Lower leg skin (tissue), 3 donors: ENCODE data around the gene METTL6.

Experiments used
- POLR2A ChIP-seq, 2 donors: fragments of 450-650 bp; IDR thresholded peaks; one replicate each; pipeline ENCODE4 v1.6.1; 2016 to 2017; ENCODE audit warnings: antibody characterized with exemption in 2 of 2, mild to moderate bottlenecking in 1 of 2, moderate library complexity in 1 of 2
- TF ChIP-seq, protein P1 (sequence below), 3 donors: fragments of 450-650 bp; IDR thresholded peaks; one replicate each; pipeline ENCODE4 v1.5.1; 2016; ENCODE audit warnings: antibody characterized with exemption in 3 of 3, mild to moderate bottlenecking in 3 of 3, moderate library complexity in 2 of 3

GRCh38 chr3:15471861-15472260, 44.5 kb upstream of the METTL6 start:
- TF ChIP-seq, protein P1, sequence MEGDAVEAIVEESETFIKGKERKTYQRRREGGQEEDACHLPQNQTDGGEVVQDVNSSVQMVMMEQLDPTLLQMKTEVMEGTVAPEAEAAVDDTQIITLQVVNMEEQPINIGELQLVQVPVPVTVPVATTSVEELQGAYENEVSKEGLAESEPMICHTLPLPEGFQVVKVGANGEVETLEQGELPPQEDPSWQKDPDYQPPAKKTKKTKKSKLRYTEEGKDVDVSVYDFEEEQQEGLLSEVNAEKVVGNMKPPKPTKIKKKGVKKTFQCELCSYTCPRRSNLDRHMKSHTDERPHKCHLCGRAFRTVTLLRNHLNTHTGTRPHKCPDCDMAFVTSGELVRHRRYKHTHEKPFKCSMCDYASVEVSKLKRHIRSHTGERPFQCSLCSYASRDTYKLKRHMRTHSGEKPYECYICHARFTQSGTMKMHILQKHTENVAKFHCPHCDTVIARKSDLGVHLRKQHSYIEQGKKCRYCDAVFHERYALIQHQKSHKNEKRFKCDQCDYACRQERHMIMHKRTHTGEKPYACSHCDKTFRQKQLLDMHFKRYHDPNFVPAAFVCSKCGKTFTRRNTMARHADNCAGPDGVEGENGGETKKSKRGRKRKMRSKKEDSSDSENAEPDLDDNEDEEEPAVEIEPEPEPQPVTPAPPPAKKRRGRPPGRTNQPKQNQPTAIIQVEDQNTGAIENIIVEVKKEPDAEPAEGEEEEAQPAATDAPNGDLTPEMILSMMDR (IDR thresholded peaks at IDR 0.05) = no peak
- TF ChIP-seq POLR2A (IDR thresholded peaks at IDR 0.05) = no peak
